Measurements from ENCODE around the gene HLA-DPB1.

The HLA-DPB1 gene

DNA sequence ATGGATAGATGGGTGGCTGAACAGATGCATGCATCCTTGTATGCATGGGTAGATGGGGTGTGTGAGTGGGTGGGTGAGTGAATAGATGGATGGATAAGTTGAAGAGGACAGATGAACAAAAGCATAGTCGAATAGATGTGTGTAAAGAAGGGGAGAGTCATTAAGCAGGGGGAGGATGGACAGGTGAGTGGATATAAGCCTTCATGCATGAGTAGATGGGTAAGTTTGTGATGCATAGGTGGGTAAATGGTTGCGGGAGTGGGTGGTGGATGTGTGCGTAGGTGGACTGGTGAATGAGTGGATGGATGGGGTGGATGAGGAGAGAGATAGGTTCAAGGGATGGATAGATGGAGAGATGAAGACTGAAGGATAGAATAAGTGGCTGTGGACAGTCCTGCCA is 29.6 kb downstream of the HLA-DPB1 start:
- Histone ChIP-seq H3K4me3 (ENCODE audit: low read depth, low read length, poor library complexity, severe bottlenecking) (no peak overlapping the region), H3K4me2 (ENCODE audit: low read length) (no peak overlapping the region), H4K20me1 (ENCODE audit: insufficient read depth, low read length) (no peaks in the 10 kb centered on the region), H3F3A (ENCODE audit: insufficient read depth, low read length) (no peaks in the 10 kb centered on the region), H3K9me3 (ENCODE audit: low read length) (no peaks in the 10 kb centered on the region), H3K79me2 (ENCODE audit: insufficient read depth, low read length) (no peaks in the 10 kb centered on the region), H3K27ac (ENCODE audit: low read depth, low read length, poor library complexity, severe bottlenecking) (no peak overlapping the region), H3K36me3 (ENCODE audit: insufficient read depth, low read length) (no peaks in the 10 kb centered on the region; the same call in 1 of the 2 replicates), H3K9me2 (ENCODE audit: low read depth, low read length) (no peaks in the 10 kb centered on the region), H3K4me1 (ENCODE audit: insufficient read depth, low read length, severe bottlenecking) (no peaks in the 10 kb centered on the region), H2AFZ (ENCODE audit: low read length) (no peak overlapping the region), H3K27me3 (ENCODE audit: insufficient read depth, low read length) (no peaks in the 10 kb centered on the region; the same call in 1 of the 2 replicates), H3K9ac (ENCODE audit: low read length) (no peak overlapping the region)
- no peak for TF ChIP-seq EZH2 (IDR thresholded peaks at IDR 0.05; ENCODE audit: borderline replicate concordance, low read length)
- TF ChIP-seq, protein P1, sequence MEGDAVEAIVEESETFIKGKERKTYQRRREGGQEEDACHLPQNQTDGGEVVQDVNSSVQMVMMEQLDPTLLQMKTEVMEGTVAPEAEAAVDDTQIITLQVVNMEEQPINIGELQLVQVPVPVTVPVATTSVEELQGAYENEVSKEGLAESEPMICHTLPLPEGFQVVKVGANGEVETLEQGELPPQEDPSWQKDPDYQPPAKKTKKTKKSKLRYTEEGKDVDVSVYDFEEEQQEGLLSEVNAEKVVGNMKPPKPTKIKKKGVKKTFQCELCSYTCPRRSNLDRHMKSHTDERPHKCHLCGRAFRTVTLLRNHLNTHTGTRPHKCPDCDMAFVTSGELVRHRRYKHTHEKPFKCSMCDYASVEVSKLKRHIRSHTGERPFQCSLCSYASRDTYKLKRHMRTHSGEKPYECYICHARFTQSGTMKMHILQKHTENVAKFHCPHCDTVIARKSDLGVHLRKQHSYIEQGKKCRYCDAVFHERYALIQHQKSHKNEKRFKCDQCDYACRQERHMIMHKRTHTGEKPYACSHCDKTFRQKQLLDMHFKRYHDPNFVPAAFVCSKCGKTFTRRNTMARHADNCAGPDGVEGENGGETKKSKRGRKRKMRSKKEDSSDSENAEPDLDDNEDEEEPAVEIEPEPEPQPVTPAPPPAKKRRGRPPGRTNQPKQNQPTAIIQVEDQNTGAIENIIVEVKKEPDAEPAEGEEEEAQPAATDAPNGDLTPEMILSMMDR (IDR thresholded peaks at IDR 0.05; ENCODE audit: low read length), result no peak

DNA sequence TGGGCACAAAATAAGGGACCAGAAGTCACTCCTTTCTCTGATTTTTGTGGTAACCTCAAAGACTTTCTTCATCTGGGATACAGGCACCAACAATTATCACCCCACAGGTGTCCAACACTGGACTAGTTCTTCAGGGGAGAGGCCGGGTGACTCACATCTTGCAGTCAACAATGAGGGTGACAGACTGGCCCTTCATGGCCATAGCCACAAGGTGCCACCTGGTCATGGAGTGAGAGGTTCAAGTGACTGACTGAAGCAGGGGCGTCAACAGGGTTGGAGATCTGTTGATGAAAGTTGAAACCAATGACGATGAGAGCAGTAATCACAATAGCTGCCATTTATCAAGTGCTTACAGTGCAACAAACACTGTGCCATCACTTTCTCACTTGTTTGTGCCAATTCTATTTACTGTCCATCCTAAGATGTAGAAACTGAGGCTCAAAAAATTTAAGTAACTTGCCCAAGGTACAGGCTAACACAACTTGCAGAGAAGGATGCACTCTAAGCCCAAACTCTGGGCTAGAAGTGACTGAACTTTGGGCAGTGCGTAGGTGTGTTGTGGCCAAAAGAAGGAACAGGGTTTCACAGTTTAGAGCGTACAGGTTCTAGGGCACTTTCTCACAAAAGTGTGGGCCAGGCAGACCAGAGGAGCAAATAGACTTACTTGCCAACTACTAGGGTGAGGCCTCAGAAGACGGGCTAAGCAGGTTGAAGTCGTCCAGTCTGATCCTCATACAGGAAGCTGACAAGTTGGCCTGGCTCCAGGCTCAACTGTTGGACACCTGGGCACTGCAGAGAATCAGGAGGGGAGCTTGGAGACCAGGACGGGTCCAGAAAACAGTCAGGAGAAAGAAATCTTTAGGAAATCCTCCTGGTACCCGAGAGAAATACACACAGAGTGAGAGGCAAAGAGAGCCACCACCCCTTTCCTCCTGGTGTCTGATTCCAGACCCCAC is 30.4 kb downstream of the HLA-DPB1 start:
- Histone ChIP-seq H3K79me2 (ENCODE audit: insufficient read depth, low read length) (no peaks in the 10 kb centered on the region), H3K36me3 (ENCODE audit: insufficient read depth, low read length) (no peaks in the 10 kb centered on the region; the same call in 1 of the 2 replicates), H4K20me1 (ENCODE audit: insufficient read depth, low read length) (no peaks in the 10 kb centered on the region), H3F3A (ENCODE audit: insufficient read depth, low read length) (no peaks in the 10 kb centered on the region), H3K9me3 (ENCODE audit: low read length) (no peaks in the 10 kb centered on the region), H3K27ac (ENCODE audit: low read depth, low read length, poor library complexity, severe bottlenecking) (no peak overlapping the region), H3K9me2 (ENCODE audit: low read depth, low read length) (no peaks in the 10 kb centered on the region), H3K27me3 (ENCODE audit: insufficient read depth, low read length) (no peaks in the 10 kb centered on the region; the same call in 1 of the 2 replicates), H2AFZ (ENCODE audit: low read length) (no peak overlapping the region), H3K4me1 (ENCODE audit: insufficient read depth, low read length, severe bottlenecking) (no peaks in the 10 kb centered on the region), H3K9ac (ENCODE audit: low read length) (no peak overlapping the region), H3K4me3 (ENCODE audit: low read depth, low read length, poor library complexity, severe bottlenecking) (no peak overlapping the region), H3K4me2 (ENCODE audit: low read length) (no peak overlapping the region)
- TF ChIP-seq, protein P1 (IDR thresholded peaks at IDR 0.05; ENCODE audit: low read length), result no peak
- no peak for TF ChIP-seq EZH2 (IDR thresholded peaks at IDR 0.05; ENCODE audit: borderline replicate concordance, low read length)

DNA sequence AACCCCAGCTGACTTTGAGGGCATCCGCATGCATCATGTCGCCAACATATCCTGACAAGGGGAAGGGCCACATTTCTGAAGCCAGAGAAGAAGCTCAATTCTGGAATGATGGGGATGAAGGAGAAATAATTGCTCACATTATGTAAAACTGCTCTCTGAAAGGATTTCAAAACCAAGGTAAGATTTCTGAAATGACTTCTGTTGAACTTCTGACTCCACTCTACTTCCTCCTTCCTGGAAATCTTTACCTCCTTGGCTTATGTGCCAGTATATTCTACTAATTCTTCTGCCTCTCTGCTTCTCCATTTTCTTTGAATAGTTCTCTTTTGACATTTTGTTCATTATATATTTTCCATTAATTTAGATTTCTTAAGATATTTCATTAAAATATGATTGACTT is 31.9 kb downstream of the HLA-DPB1 start:
- no peaks in the 10 kb centered on the region; the same call in 1 of the 2 replicates for H3K27me3 ChIP-seq (ENCODE audit: insufficient read depth, low read length)
- no peaks in the 10 kb centered on the region for H4K20me1 ChIP-seq (ENCODE audit: insufficient read depth, low read length)
- H3K4me1 ChIP-seq (ENCODE audit: insufficient read depth, low read length, severe bottlenecking), result no peaks in the 10 kb centered on the region
- TF ChIP-seq EZH2 (IDR thresholded peaks at IDR 0.05; ENCODE audit: borderline replicate concordance, low read length), result no peak
- TF ChIP-seq, protein P1 (IDR thresholded peaks at IDR 0.05; ENCODE audit: low read length), result no peak
- H3F3A ChIP-seq (ENCODE audit: insufficient read depth, low read length), result no peaks in the 10 kb centered on the region
- no peaks in the 10 kb centered on the region for H3K36me3 ChIP-seq (ENCODE audit: insufficient read depth, low read length)
- no peaks in the 10 kb centered on the region for H3K9me2 ChIP-seq (ENCODE audit: low read depth, low read length)
- H3K9ac ChIP-seq (ENCODE audit: low read length), result no peak overlapping the region
- no peaks in the 10 kb centered on the region for H3K9me3 ChIP-seq (ENCODE audit: low read length)
- no peaks in the 10 kb centered on the region for H3K79me2 ChIP-seq (ENCODE audit: insufficient read depth, low read length)
- no peak overlapping the region for H3K4me2 ChIP-seq (ENCODE audit: low read length)
- no peak overlapping the region for H3K4me3 ChIP-seq (ENCODE audit: low read depth, low read length, poor library complexity, severe bottlenecking)
- no peak overlapping the region for H3K27ac ChIP-seq (ENCODE audit: low read depth, low read length, poor library complexity, severe bottlenecking)
- H2AFZ ChIP-seq (ENCODE audit: low read length), result no peak overlapping the region

All from OCI-LY1 (cell line).